Measurements from ENCODE around the gene SDK1.

The SDK1 gene

DNA sequence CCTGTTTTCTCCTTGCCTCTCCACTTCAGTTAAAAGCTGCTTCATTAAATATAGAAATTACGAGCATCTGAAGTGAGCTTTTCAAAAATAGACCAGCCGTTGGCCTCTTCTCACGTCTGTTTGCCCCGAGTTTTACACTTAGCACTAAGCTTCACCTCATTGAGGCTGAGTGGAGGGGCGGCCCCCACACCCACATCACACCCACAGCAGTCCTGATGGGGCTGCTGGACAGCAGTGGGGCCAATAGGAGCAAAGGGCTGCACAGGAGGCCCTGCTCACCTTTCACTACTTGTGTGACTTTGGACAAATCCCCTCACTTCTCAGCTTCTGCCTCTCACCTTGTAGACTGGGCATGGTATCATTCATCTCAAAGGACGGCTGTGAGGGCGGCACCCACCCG is 677.8 kb downstream of the SDK1 start:
- Mint-ChIP-seq H3K27me3 (no peaks in the 10 kb centered on the region), H3K27ac (ENCODE audit: low read depth) (no peak overlapping the region), H3K4me1 (no peaks in the 10 kb centered on the region), H3K4me3 (no peak overlapping the region), H3K36me3 (ENCODE audit: insufficient read depth) (no peaks in the 10 kb centered on the region), H3K9me3 (no peaks in the 10 kb centered on the region)
- ATAC-seq (replicated peaks; ENCODE audit: extremely low read depth, poor library complexity, severe bottlenecking) (no peak), DNase-seq (ENCODE audit: low spot score in 2 of 2) (no peak)

GRCh38 chr7:3979611-3980299 is 678.7 kb downstream of the SDK1 start:
- Mint-ChIP-seq H3K27me3 (no peaks in the 10 kb centered on the region), H3K27ac (ENCODE audit: low read depth) (no peak overlapping the region), H3K4me1 (no peaks in the 10 kb centered on the region), H3K36me3 (ENCODE audit: insufficient read depth) (no peaks in the 10 kb centered on the region), H3K4me3 (no peak overlapping the region), H3K9me3 (no peaks in the 10 kb centered on the region)
- ATAC-seq (replicated peaks; ENCODE audit: extremely low read depth, poor library complexity, severe bottlenecking) (no peak), DNase-seq (ENCODE audit: low spot score in 2 of 2) (no peak)

DNA sequence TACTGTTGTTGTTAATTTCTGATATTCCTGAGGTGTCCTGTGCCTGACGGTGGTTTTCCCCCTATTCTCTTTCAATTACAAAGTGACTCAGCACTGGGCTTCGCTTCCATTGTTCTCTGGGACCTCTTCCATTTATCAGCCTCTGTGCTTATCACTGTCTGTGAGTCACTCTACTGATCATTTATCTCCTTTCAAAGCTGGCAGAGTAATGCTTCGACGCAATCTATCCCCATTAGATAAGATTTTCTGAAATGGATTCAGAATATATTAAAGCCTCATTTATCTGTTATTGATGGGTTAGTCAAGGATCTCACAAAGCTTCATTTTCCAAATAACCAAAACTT is 679.2 kb downstream of the SDK1 start:
- no peak for DNase-seq (ENCODE audit: low spot score in 2 of 2)
- H3K36me3 Mint-ChIP-seq (ENCODE audit: insufficient read depth) = no peaks in the 10 kb centered on the region
- H3K9me3 Mint-ChIP-seq = no peaks in the 10 kb centered on the region
- H3K27ac Mint-ChIP-seq (ENCODE audit: low read depth) = no peak overlapping the region
- ATAC-seq (replicated peaks; ENCODE audit: extremely low read depth, poor library complexity, severe bottlenecking) = no peak
- no peaks in the 10 kb centered on the region for H3K27me3 Mint-ChIP-seq
- H3K4me1 Mint-ChIP-seq = no peaks in the 10 kb centered on the region
- H3K4me3 Mint-ChIP-seq = no peak overlapping the region

DNA sequence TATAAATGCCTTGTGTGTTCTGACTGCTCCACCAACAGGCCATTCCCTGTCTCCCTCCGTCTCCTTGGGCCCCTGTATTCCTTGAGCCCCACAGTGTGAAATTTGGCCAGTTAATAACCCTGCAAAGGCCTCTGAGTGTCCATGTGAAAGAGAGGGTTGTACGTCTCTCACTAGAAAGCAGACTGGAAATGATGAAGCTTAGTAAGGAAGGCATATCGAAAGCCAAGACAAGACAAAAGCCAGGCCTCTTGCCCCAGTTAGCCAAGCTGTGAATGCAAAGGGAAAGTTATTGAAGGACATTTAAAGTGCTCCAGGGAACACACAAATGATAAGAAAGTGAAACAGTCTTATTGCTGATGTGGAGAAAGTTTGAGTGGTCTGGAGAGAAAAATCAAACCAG is 680.2 kb downstream of the SDK1 start:
- Mint-ChIP-seq H3K27me3 (no peaks in the 10 kb centered on the region), H3K4me1 (no peaks in the 10 kb centered on the region), H3K9me3 (no peaks in the 10 kb centered on the region), H3K27ac (ENCODE audit: low read depth) (no peak overlapping the region), H3K4me3 (no peak overlapping the region), H3K36me3 (ENCODE audit: insufficient read depth) (no peaks in the 10 kb centered on the region)
- ATAC-seq (replicated peaks; ENCODE audit: extremely low read depth, poor library complexity, severe bottlenecking) = no peak
- DNase-seq (ENCODE audit: low spot score in 2 of 2) = no peak

- DNase-seq (ENCODE audit: low spot score in 2 of 2) (no peak), ATAC-seq (replicated peaks; ENCODE audit: extremely low read depth, poor library complexity, severe bottlenecking) (no peak)
- no peaks in the 10 kb centered on the region for H3K36me3 Mint-ChIP-seq (ENCODE audit: insufficient read depth)
- H3K27ac Mint-ChIP-seq (ENCODE audit: low read depth) = no peak overlapping the region
- no peaks in the 10 kb centered on the region for H3K4me1 Mint-ChIP-seq
- no peaks in the 10 kb centered on the region for H3K9me3 Mint-ChIP-seq
- H3K27me3 Mint-ChIP-seq = peaks cover 10% of the 10 kb centered on the region
- H3K4me3 Mint-ChIP-seq = no peak overlapping the region
Observed at GRCh38 chr7:3984456-3984855, 683.4 kb downstream of the SDK1 start.

GRCh38 chr7:3986927-3987326 is 685.9 kb downstream of the SDK1 start:
- H3K36me3 Mint-ChIP-seq (ENCODE audit: insufficient read depth) = no peaks in the 10 kb centered on the region

DNA sequence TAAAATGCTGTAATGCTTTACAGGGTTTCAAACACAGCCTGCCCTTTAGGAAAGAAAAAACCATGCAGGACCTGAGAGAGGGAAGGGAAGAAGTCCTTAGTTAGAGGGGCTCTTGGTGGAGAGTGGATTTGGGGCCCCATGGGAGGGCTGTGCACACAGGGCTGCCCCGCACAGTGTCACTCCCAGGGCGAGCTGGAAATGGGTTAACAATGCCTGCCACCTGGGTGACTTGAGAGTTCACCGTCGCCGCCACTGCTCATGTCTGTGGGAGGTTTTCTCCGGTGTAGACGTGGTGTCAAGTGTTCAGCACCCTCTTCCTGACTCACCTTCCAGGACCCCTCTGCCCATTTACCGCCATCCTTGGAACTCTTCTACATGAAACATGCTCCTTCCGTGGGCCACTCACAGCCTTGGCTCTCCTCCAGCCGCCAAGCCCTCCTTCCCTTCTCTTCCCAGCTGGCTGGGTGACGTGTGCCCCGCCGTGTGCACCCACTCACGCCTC is 686.4 kb downstream of the SDK1 start:
- H3K36me3 Mint-ChIP-seq (ENCODE audit: insufficient read depth) = no peaks in the 10 kb centered on the region
- H3K27me3 Mint-ChIP-seq = peaks cover 16% of the 10 kb centered on the region
- no peak for DNase-seq (ENCODE audit: low spot score in 2 of 2)
- H3K9me3 Mint-ChIP-seq = no peaks in the 10 kb centered on the region
- H3K4me3 Mint-ChIP-seq = no peak overlapping the region
- H3K27ac Mint-ChIP-seq (ENCODE audit: low read depth) = no peak overlapping the region
- H3K4me1 Mint-ChIP-seq = no peaks in the 10 kb centered on the region
- no peak for ATAC-seq (replicated peaks; ENCODE audit: extremely low read depth, poor library complexity, severe bottlenecking)

More at GRCh38 chr7:3986927-3987326, 685.9 kb downstream of the SDK1 start:
- no peak overlapping the region for H3K27ac Mint-ChIP-seq (ENCODE audit: low read depth)
- no peaks in the 10 kb centered on the region for H3K9me3 Mint-ChIP-seq
- H3K4me1 Mint-ChIP-seq = no peaks in the 10 kb centered on the region
- no peak for ATAC-seq (replicated peaks; ENCODE audit: extremely low read depth, poor library complexity, severe bottlenecking)
- H3K4me3 Mint-ChIP-seq = no peak overlapping the region
- no peak for DNase-seq (ENCODE audit: low spot score in 2 of 2)
- peaks cover 16% of the 10 kb centered on the region for H3K27me3 Mint-ChIP-seq

- Mint-ChIP-seq H3K4me3 (no peak overlapping the region), H3K9me3 (no peaks in the 10 kb centered on the region), H3K27ac (ENCODE audit: low read depth) (no peak overlapping the region), H3K4me1 (no peaks in the 10 kb centered on the region), H3K36me3 (ENCODE audit: insufficient read depth) (no peaks in the 10 kb centered on the region), H3K27me3 (peaks cover 25% of the 10 kb centered on the region)
- DNase-seq (ENCODE audit: low spot score in 2 of 2) = no peak
- ATAC-seq (replicated peaks; ENCODE audit: extremely low read depth, poor library complexity, severe bottlenecking) = no peak
Observed at GRCh38 chr7:3989723-3990122, 688.7 kb downstream of the SDK1 start.

DNA sequence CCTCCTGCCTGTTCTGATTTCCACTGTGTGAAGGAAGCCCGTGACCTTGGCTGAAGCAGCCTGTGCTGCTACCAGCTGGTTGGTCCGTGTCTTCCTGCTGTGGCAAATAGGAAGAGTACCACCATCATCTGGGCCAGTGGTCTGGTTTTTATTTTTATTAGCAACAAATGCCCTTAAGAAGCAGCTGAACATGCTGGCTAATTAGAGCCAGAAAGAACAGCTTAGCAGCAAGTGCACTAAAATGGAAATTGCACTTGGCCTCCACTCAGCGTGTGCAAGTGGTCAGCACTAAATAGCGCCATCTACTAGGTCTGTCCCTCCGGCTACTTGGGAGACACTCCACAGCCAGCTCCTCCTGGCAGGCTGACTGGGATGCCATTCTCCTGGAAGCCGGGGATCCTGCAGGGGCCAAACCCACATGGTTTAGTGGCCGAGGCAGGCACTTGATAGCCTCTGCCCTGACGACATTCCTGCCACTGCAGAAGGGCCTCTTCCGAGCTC is 690.7 kb downstream of the SDK1 start:
- Mint-ChIP-seq H3K4me1 (no peaks in the 10 kb centered on the region), H3K9me3 (no peaks in the 10 kb centered on the region), H3K36me3 (ENCODE audit: insufficient read depth) (no peaks in the 10 kb centered on the region), H3K27ac (ENCODE audit: low read depth) (no peak overlapping the region), H3K27me3 (peaks cover 42% of the 10 kb centered on the region), H3K4me3 (no peak overlapping the region)
- DNase-seq (ENCODE audit: low spot score in 2 of 2) = no peak
- ATAC-seq (replicated peaks; ENCODE audit: extremely low read depth, poor library complexity, severe bottlenecking) = no peak

DNA sequence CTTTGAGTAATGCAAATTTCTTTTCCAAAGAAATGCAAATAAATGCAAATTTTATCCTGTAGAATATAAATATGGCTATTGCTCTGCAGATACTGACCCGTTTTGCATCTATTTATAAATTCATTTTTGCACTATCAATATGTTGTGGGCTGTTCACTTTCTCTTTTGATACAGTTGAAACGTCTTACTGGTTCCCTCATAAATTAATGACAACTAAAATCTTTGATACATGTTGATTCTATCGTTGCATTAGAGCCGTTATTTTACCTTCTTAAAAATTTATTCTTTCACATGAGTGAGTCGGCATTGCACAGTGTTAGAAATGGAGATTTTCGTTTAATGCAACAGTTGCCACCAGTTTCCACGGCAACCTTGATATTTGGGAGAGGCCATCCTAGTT is 691.8 kb downstream of the SDK1 start:
- Mint-ChIP-seq H3K9me3 (no peaks in the 10 kb centered on the region), H3K27me3 (peaks cover 47% of the 10 kb centered on the region), H3K4me1 (no peaks in the 10 kb centered on the region), H3K36me3 (ENCODE audit: insufficient read depth) (no peaks in the 10 kb centered on the region), H3K27ac (ENCODE audit: low read depth) (no peak overlapping the region), H3K4me3 (no peak overlapping the region)
- no peak for ATAC-seq (replicated peaks; ENCODE audit: extremely low read depth, poor library complexity, severe bottlenecking)
- no peak for DNase-seq (ENCODE audit: low spot score in 2 of 2)

- H3K36me3 Mint-ChIP-seq (ENCODE audit: insufficient read depth) = no peaks in the 10 kb centered on the region
- no peak overlapping the region for H3K4me3 Mint-ChIP-seq
Observed at GRCh38 chr7:3994764-3995163, 693.7 kb downstream of the SDK1 start.

DNA sequence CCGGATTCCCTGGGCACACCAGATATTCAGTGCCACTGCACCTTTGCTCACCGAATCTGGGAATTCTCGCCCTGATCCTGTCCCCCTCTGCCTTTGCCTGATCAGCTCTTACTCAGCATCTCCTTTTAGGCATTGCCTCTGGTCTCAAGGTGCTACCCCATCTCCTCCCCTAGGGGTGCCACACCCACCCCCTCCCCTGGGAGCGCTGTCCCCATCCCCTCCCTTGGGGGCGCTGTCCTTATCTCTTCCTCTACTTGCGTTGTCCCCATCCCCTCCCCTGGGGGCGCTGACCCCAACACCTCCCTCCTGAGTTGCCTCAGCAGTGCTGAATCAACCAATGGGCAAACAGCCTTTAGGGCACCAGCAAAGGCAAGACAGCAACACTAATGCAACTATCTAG is 694.1 kb downstream of the SDK1 start:
- no peak for DNase-seq (ENCODE audit: low spot score in 2 of 2)
- no peaks in the 10 kb centered on the region for H3K9me3 Mint-ChIP-seq
- no peak for ATAC-seq (replicated peaks; ENCODE audit: extremely low read depth, poor library complexity, severe bottlenecking)
- no peaks in the 10 kb centered on the region for H3K36me3 Mint-ChIP-seq (ENCODE audit: insufficient read depth)
- H3K4me1 Mint-ChIP-seq = no peaks in the 10 kb centered on the region
- H3K27ac Mint-ChIP-seq (ENCODE audit: low read depth) = no peak overlapping the region
- H3K4me3 Mint-ChIP-seq = no peak overlapping the region
- H3K27me3 Mint-ChIP-seq = peaks cover 47% of the 10 kb centered on the region

More at GRCh38 chr7:3994764-3995163, 693.7 kb downstream of the SDK1 start:
- Mint-ChIP-seq H3K4me1 (no peaks in the 10 kb centered on the region), H3K27ac (ENCODE audit: low read depth) (no peak overlapping the region), H3K27me3 (peaks cover 47% of the 10 kb centered on the region), H3K9me3 (no peaks in the 10 kb centered on the region)
- no peak for ATAC-seq (replicated peaks; ENCODE audit: extremely low read depth, poor library complexity, severe bottlenecking)
- no peak for DNase-seq (ENCODE audit: low spot score in 2 of 2)

- Mint-ChIP-seq H3K27ac (ENCODE audit: low read depth) (no peak overlapping the region), H3K36me3 (ENCODE audit: insufficient read depth) (no peaks in the 10 kb centered on the region), H3K27me3 (peaks cover 65% of the 10 kb centered on the region), H3K9me3 (no peaks in the 10 kb centered on the region), H3K4me3 (no peak overlapping the region), H3K4me1 (no peaks in the 10 kb centered on the region)
- ATAC-seq (replicated peaks; ENCODE audit: extremely low read depth, poor library complexity, severe bottlenecking) (no peak), DNase-seq (ENCODE audit: low spot score in 2 of 2) (no peak)
Observed at GRCh38 chr7:3998060-3998459, 697.0 kb downstream of the SDK1 start.

Data from central memory CD8-positive, alpha-beta T cell (primary cell).